Activated CD4-positive, alpha-beta T cell treated with anti-CD3 and anti-CD28 coated beads for 36 hours (primary cell): ENCODE measurements around the gene PADI1. TPM values are rescaled to one million over a fixed set of nuclear protein-coding genes. Genes with fewer than 3 reads are reported as not detected.
A peak's percentile ranks its signal among the peaks of the same experiment; 100 is the strongest.

ENCODE experiments used
- ATAC-seq: fragments of 200-7000 bp; cut with Tn5 transposase; one replicate; pipeline ENCODE4 v1.10.0; 2021; ENCODE audit warnings: mild to moderate bottlenecking, moderate library complexity
- CTCF ChIA-PET: fragments of 350-600 bp; sonication (Branson Sonifier 250); formaldehyde crosslinking; loops from one replicate; lab custom pipeline; 2021; ENCODE audit warnings: antibody characterized with exemption; lab: Charles Lee
- POLR2A ChIA-PET: fragments of 350-600 bp; sonication (Branson Sonifier 250); formaldehyde crosslinking; loops from one replicate; lab custom pipeline; 2021; ENCODE audit warnings: antibody characterized with exemption, inconsistent platforms; lab: Charles Lee
- DNase-seq: peaks from one replicate; pipeline ENCODE4 v3.0.0-alpha.2; 2020
- H3K27ac Mint-ChIP-seq: one replicate; pipeline ENCODE4 v1.8.0; 2021; ENCODE audit warnings: mixed read lengths
- H3K27me3 Mint-ChIP-seq: one replicate; pipeline ENCODE4 v1.8.0; 2021; ENCODE audit warnings: mixed read lengths
- H3K36me3 Mint-ChIP-seq: one replicate; pipeline ENCODE4 v1.8.0; 2021; ENCODE audit warnings: low read depth, mixed read lengths
- H3K4me1 Mint-ChIP-seq: one replicate; pipeline ENCODE4 v1.8.0; 2021; ENCODE audit warnings: mixed read lengths
- H3K4me3 Mint-ChIP-seq: one replicate; pipeline ENCODE4 v1.8.0; 2021; ENCODE audit warnings: mild to moderate bottlenecking, moderate library complexity, mixed read lengths
- H3K9me3 Mint-ChIP-seq: one replicate; pipeline ENCODE4 v1.8.0; 2021; ENCODE audit warnings: low read depth, mixed read lengths
- intact Hi-C, 2 experiments: fragments of 100-400 bp; cut with DNase I in 1 of 2; cut with micrococcal nuclease in 1 of 2; formaldehyde crosslinking; loops; one replicate each; pipeline versions ENCODE4 v1.14.2 to v1.15.1; 2022 to 2024; cut with DNase I, micrococcal nuclease
- total RNA-seq, 2 experiments: library from RNA; stranded (reverse); gene quantifications; one replicate each; pipeline ENCODE4 v1.2.3, GENCODE V29; 2021

PADI1 gene
- total RNA-seq, 2 experiments from 2014 or later, result not detected

- H3K27ac Mint-ChIP-seq, result no peak overlapping the region
- intact Hi-C loops, result no loop called here
- ChIA-PET CTCF (interaction anchor here (0.6 kb wide), 1 partner anchor 21 kb away, joined by 3 read pairs; no protein-coding TSS in a partner anchor), POLR2A (no interaction called here)
- peaks cover 1% of the 10 kb centered on the region for H3K27me3 Mint-ChIP-seq
- peaks cover 2% of the 10 kb centered on the region for H3K4me1 Mint-ChIP-seq
- no peaks in the 10 kb centered on the region for H3K36me3 Mint-ChIP-seq
- no peak overlapping the region for H3K4me3 Mint-ChIP-seq
- peaks cover under 1% of the 10 kb centered on the region for H3K9me3 Mint-ChIP-seq
- ATAC-seq, result no peak
- no peak for DNase-seq
Observed at GRCh38 chr1:17193222-17194132, 11.5 kb upstream of the PADI1 start.

- Mint-ChIP-seq H3K9me3 (no peaks in the 10 kb centered on the region), H3K4me1 (peaks cover 6% of the 10 kb centered on the region), H3K36me3 (no peaks in the 10 kb centered on the region), H3K27me3 (peaks cover 1% of the 10 kb centered on the region), H3K4me3 (no peak overlapping the region), H3K27ac (no peak overlapping the region)
- POLR2A ChIA-PET, result no interaction called here
- no peak for DNase-seq
- CTCF ChIA-PET, result no interaction called here
- ATAC-seq, result no peak
- intact Hi-C loops, result no loop called here
Observed at GRCh38 chr1:17194133-17194475, 10.8 kb upstream of the PADI1 start.

GRCh38 chr1:17194615-17195528 lies 10.1 kb upstream of the PADI1 start:
- no peak overlapping the region for H3K4me3 Mint-ChIP-seq
- H3K4me1 Mint-ChIP-seq, result peaks cover 14% of the 10 kb centered on the region
- intact Hi-C loops, result no loop called here
- ATAC-seq (no peak), DNase-seq (no peak)
- CTCF ChIA-PET, result no interaction called here
- H3K27me3 Mint-ChIP-seq, result peaks cover 1% of the 10 kb centered on the region
- no peak overlapping the region for H3K27ac Mint-ChIP-seq
- POLR2A ChIA-PET, result no interaction called here
- H3K36me3 Mint-ChIP-seq, result no peaks in the 10 kb centered on the region
- no peaks in the 10 kb centered on the region for H3K9me3 Mint-ChIP-seq

- H3K36me3 Mint-ChIP-seq, result no peaks in the 10 kb centered on the region
- no peak for DNase-seq
- CTCF ChIA-PET, result interaction anchor here (0.5 kb wide), 1 partner anchor 1433 kb away, joined by 3 read pairs; no protein-coding TSS in a partner anchor
- no peak overlapping the region for H3K27ac Mint-ChIP-seq
- intact Hi-C loops, result no loop called here
- no peak overlapping the region for H3K4me3 Mint-ChIP-seq
- ATAC-seq, result no peak
- no peaks in the 10 kb centered on the region for H3K9me3 Mint-ChIP-seq
- H3K4me1 Mint-ChIP-seq, result peaks cover 20% of the 10 kb centered on the region
- POLR2A ChIA-PET, result no interaction called here
- peaks cover 1% of the 10 kb centered on the region for H3K27me3 Mint-ChIP-seq
Observed at GRCh38 chr1:17195731-17196130, 9.2 kb upstream of the PADI1 start.

- intact Hi-C loops, result no loop called here
- Mint-ChIP-seq H3K9me3 (no peaks in the 10 kb centered on the region), H3K36me3 (no peaks in the 10 kb centered on the region), H3K4me3 (no peak overlapping the region), H3K4me1 (peaks cover 29% of the 10 kb centered on the region), H3K27ac (no peak overlapping the region), H3K27me3 (peaks cover 1% of the 10 kb centered on the region)
- CTCF ChIA-PET, result no interaction called here
- POLR2A ChIA-PET, result no interaction called here
- ATAC-seq, result no peak
- no peak for DNase-seq
Observed at GRCh38 chr1:17196496-17197185, 8.3 kb upstream of the PADI1 start.

GRCh38 chr1:17197696-17198095 lies 7.2 kb upstream of the PADI1 start:
- POLR2A ChIA-PET, result no interaction called here
- H3K4me1 Mint-ChIP-seq, result peaks cover 40% of the 10 kb centered on the region
- H3K27ac Mint-ChIP-seq, result no peak overlapping the region
- DNase-seq (no peak), ATAC-seq (no peak)
- intact Hi-C loops, result no loop called here
- no peaks in the 10 kb centered on the region for H3K36me3 Mint-ChIP-seq
- H3K9me3 Mint-ChIP-seq, result no peaks in the 10 kb centered on the region
- no peaks in the 10 kb centered on the region for H3K27me3 Mint-ChIP-seq
- H3K4me3 Mint-ChIP-seq, result no peak overlapping the region
- CTCF ChIA-PET, result no interaction called here

GRCh38 chr1:17198476-17199258 lies 6.3 kb upstream of the PADI1 start:
- no peak overlapping the region for H3K4me3 Mint-ChIP-seq
- ChIA-PET CTCF (interaction anchor here (0.6 to 1.8 kb wide), 4 partner anchors 13 to 864 kb away, joined by 3 to 4 read pairs (median 4); no protein-coding TSS in a partner anchor), POLR2A (no interaction called here)
- H3K9me3 Mint-ChIP-seq, result no peaks in the 10 kb centered on the region
- intact Hi-C loops, result no loop called here
- H3K4me1 Mint-ChIP-seq, result peaks cover 45% of the 10 kb centered on the region
- H3K36me3 Mint-ChIP-seq, result no peaks in the 10 kb centered on the region
- ATAC-seq (no peak), DNase-seq (no peak)
- no peak overlapping the region for H3K27ac Mint-ChIP-seq
- H3K27me3 Mint-ChIP-seq, result peaks cover under 1% of the 10 kb centered on the region

- intact Hi-C loops, result no loop called here
- Mint-ChIP-seq H3K4me3 (no peak overlapping the region), H3K4me1 (peaks cover 45% of the 10 kb centered on the region), H3K27ac (no peak overlapping the region), H3K36me3 (no peaks in the 10 kb centered on the region), H3K9me3 (no peaks in the 10 kb centered on the region), H3K27me3 (peaks cover 5% of the 10 kb centered on the region)
- ATAC-seq (peak; percentile 51), DNase-seq (peak; percentile 35)
- ChIA-PET POLR2A (no interaction called here), CTCF (interaction anchor here (0.6 to 1.8 kb wide), 6 partner anchors 12 to 865 kb away, joined by 3 to 4 read pairs (median 3); no protein-coding TSS in a partner anchor)
Observed at GRCh38 chr1:17199267-17200044, 5.5 kb upstream of the PADI1 start.

- no peaks in the 10 kb centered on the region for H3K9me3 Mint-ChIP-seq
- no peak overlapping the region for H3K4me3 Mint-ChIP-seq
- H3K36me3 Mint-ChIP-seq, result no peaks in the 10 kb centered on the region
- CTCF ChIA-PET, result interaction anchor here (1.2 to 1.8 kb wide), 3 partner anchors 37 to 242 kb away, joined by 3 to 4 read pairs (median 4); no protein-coding TSS in a partner anchor
- POLR2A ChIA-PET, result interaction anchor here (0.6 kb wide), 1 partner anchor 578 kb away, joined by 3 read pairs; no protein-coding TSS in a partner anchor
- peaks cover 45% of the 10 kb centered on the region for H3K4me1 Mint-ChIP-seq
- intact Hi-C loops, result no loop called here
- no peak overlapping the region for H3K27ac Mint-ChIP-seq
- DNase-seq, result no peak
- peaks cover 8% of the 10 kb centered on the region for H3K27me3 Mint-ChIP-seq
- ATAC-seq, result no peak
Observed at GRCh38 chr1:17200246-17200645, 4.7 kb upstream of the PADI1 start.

GRCh38 chr1:17200756-17201155 lies 4.2 kb upstream of the PADI1 start:
- H3K4me3 Mint-ChIP-seq, result no peak overlapping the region
- peak; percentile 1 for DNase-seq
- POLR2A ChIA-PET, result interaction anchor here (0.6 kb wide), 1 partner anchor 577 kb away, joined by 3 read pairs; no protein-coding TSS in a partner anchor

More at GRCh38 chr1:17200756-17201155, 4.2 kb upstream of the PADI1 start:
- intact Hi-C loops, result no loop called here
- peaks cover 10% of the 10 kb centered on the region for H3K27me3 Mint-ChIP-seq
- H3K9me3 Mint-ChIP-seq, result no peaks in the 10 kb centered on the region
- peaks cover 45% of the 10 kb centered on the region for H3K4me1 Mint-ChIP-seq
- peak overlapping the region; percentile 57 for H3K27ac Mint-ChIP-seq
- no peaks in the 10 kb centered on the region for H3K36me3 Mint-ChIP-seq
- CTCF ChIA-PET, result interaction anchor here (0.6 to 1.8 kb wide), 3 partner anchors 11 to 46 kb away, joined by 3 to 4 read pairs (median 3); no protein-coding TSS in a partner anchor
- ATAC-seq, result no peak
